Left ventricle myocardium superior (tissue), 1 donor: ENCODE data around the gene FLNA. TPM values are rescaled to one million over a fixed set of nuclear protein-coding genes. Genes with fewer than 3 reads are reported as not detected.
"Not testable (repeated sequence)": the region's sequence is repeated elsewhere in the genome, so short reads cannot be mapped to it uniquely, and the experiment has no call there.

Source experiments
- ATAC-seq: fragments of 200-7000 bp; cut with Tn5 transposase; one replicate; pipeline ENCODE4 v1.9.1; 2020; ENCODE audit warnings: mild to moderate bottlenecking, moderate library complexity
- DNase-seq: peaks from one replicate; pipeline ENCODE4 v3.0.0-alpha.2; 2020
- intact Hi-C: fragments of 100-400 bp; cut with micrococcal nuclease; formaldehyde crosslinking; loops from one replicate; pipeline ENCODE4 v1.11.0; 2022
- total RNA-seq: library from RNA; stranded (reverse); fragmentation: NEBNext Ultra II Directional; extraction: Animal tissue kit (Norgen Biotek cat#: 25700); gene quantifications from one replicate; pipeline ENCODE4 v1.2.1, GENCODE V29; 2021
- donor health status: DM: no; HTN: yes; CAD: no; lungs with severe emphysema.

FLNA gene
- total RNA-seq, 1 donor from 2014 or later: 228 TPM

DNA sequence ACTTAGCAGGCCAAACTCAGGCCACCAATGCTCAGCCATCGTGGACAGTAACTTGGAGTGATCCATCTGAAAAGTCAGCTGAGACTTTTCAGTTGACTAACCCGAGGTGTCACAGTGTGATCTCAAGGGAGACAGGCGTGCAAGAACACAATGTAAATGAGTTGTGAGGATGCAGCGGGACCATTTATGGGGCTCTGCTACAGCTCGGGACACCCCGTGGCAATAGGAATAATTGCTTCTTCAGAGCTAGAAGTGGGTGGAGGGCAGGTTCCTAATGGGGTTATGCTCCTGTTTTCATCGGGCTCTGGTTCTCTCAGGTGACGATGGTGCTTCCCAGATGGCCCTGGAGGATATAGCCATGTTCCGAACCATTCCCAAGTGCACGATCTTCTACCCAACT, 51.5 kb downstream of the FLNA start:
- no peak for DNase-seq
- intact Hi-C loops: no loop called here
- ATAC-seq: no peak

- peak; percentile 46 for DNase-seq
- intact Hi-C loops: no loop called here
- ATAC-seq: peak; percentile 79
These were observed 52.8 kb downstream of the FLNA start for GRCh38 chrX:154321594-154321993.

DNA sequence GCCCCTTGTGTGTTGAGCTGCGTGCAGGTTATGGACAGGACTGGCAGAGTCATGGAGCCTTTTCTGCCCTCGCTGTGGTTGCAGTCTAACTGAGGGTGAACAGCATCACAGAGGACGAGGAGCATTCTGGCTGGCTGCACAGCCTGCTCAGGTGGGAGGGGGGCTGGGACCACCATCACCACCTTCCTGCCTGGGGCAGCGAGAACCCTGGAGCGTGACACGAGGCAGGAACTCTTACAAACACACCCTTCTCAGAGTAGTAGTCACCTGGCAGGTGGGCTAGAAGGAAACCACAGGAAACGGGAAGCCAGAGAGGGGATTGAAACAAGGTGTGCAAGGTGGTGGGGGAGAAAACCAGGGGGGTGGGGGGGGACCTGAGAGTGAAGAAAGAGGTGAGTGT, 53.3 kb downstream of the FLNA start:
- DNase-seq (no peak), ATAC-seq (no peak)
- intact Hi-C loops: no loop called here

- intact Hi-C loops: no loop called here
- DNase-seq (no peak), ATAC-seq (no peak)
These were observed 54.0 kb downstream of the FLNA start for GRCh38 chrX:154320406-154320805.

DNA sequence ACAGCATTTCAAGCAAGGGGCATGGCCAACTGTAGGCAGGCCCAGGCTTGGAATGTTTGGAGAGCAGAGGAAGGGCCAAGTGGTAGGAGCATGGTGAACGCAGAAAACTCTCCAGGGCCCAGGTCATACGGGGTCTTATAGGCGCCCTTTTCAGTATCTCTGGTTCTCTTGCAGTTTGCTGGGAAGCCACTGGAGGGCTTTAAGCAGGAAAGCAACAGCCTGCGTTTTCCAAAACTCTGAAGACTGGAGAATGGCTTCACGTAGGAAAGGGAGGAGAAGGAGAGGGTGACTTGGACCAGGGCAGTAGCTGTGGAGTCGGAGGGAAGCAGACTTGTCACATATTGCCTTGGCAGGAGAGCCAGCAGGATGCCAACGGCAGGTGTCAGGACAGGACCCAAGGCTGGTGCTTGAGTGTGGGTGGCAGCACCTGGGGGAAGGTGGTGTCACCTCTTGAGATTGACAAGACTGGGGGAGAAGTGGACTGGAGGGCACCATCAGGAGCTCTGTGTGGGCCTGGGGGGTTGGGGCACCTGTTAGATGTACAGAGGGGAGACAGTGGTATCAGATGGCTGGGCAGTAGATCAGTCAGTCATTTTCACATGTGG, 56.9 kb downstream of the FLNA start:
- DNase-seq (no peak), ATAC-seq (peak; percentile 62)
- intact Hi-C loops: no loop called here

- intact Hi-C loops: no loop called here
- no peak for DNase-seq
- ATAC-seq: no peak
These were observed 59.0 kb downstream of the FLNA start for GRCh38 chrX:154315416-154315815.

- no peak for ATAC-seq
- DNase-seq: no peak
- intact Hi-C loops: no loop called here
These were observed 61.3 kb downstream of the FLNA start for GRCh38 chrX:154313147-154313546.

GRCh38 chrX:154312116-154312515, 62.3 kb downstream of the FLNA start:
- intact Hi-C loops: no loop called here
- no peak for DNase-seq
- ATAC-seq: no peak

- DNase-seq: no peak
- intact Hi-C loops: no loop called here
These were observed 63.6 kb downstream of the FLNA start for GRCh38 chrX:154310616-154311536.

DNA sequence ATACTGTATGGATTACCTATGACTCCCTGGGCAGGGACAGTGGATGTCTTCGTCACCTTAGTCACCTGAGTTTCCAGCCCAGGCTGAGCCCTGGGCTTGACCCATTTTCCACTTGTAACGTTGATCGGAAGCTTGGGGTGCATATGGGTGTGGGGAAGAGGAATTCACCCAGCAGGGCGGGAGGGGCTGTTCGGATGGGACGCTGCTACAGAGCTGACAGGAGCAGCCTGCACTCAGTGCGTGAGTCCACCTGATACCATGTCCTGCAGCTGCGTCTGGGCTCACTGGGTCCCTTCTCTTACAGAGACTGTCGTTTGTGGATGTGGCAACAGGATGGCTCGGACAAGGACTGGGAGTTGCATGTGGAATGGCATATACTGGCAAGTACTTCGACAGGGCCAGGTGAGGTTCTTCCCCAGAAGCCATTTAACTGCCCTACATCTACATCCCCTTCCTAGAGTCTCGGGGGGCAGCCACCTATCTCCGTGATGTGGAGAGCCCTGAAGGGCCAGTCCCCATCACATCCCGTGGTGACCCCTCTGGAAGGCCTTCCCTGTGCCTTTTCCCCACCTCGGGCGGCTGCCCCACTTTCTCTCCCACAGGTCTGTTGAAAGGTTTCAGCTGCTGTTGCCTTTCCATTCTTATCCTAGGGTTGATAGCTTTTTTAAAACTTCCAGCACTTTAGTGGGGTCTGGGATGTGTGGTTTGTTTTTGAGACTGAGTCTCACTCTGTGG, 65.2 kb downstream of the FLNA start:
- DNase-seq (no peak), ATAC-seq (no peak)
- intact Hi-C loops: no loop called here

More at GRCh38 chrX:154310616-154311536, 63.6 kb downstream of the FLNA start:
- no peak for ATAC-seq

- intact Hi-C loops: no loop called here
- ATAC-seq: peak; percentile 69
- DNase-seq: peak; percentile 48
These were observed 66.1 kb downstream of the FLNA start for GRCh38 chrX:154308108-154308946.

DNA sequence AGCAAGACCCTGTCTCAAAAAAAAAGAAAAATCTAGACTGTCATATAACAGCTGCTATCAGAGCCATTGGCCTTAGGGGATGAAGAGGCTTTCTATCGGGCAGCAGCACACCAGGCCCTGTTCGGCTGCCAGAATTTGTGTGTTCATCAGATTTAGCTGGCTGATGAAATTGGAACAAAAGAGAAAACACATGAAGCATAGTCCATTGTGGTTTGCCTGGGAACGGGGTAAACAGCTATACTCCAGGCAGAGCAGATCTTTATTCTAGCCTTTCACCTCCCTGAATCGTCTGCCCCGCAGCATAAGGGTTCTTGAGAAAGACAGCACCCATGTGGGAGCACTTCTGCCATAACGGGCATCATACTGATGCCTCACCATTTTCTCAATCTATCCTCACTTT, 67.2 kb downstream of the FLNA start:
- DNase-seq (no peak), ATAC-seq (no peak)

GRCh38 chrX:154305541-154306205, 68.8 kb downstream of the FLNA start:
- intact Hi-C loops: no loop called here
- ATAC-seq (peak; percentile 61), DNase-seq (no peak)

More for the DNA sequence above, 67.2 kb downstream of the FLNA start:
- intact Hi-C loops: no loop called here

DNA sequence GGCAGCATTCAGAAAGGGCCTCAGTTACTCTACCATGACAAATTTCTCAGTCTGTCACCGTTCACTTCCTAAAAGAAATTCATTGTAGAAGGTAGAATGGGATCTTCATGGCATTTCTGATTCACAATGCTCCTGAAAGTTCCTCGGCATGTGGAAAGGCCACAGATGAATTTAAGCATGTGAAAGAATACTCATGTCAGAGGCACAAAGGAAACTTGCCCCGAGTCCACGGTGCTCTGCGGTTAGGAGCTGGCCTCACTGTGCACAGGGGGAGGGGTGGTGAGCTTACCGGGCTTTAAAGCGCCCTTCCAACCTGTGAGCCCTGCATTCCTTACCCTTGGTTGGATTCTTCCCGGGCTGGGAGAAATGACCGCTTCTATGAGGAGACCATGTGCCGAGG, 69.6 kb downstream of the FLNA start:
- intact Hi-C loops: no loop called here
- no peak for DNase-seq
- no peak for ATAC-seq

DNA sequence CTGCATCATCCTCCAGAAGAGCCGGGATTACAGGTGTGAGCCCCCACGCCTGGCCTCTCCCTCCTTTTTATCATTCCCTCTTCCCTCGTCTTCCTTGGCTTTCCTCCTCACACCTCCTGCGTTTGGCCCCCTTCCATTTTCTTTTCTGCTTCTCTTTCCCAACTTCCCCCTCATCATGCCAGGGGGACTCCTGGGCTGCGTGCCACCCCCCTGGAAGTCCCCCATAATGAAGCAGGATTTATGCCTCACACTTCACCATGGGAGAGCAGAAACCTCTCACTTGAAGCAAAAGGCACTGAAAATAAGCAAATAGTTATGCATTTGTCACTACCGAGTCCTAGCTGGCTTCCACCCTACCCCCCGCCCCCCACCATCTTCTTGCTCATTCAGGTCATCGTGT, 71.0 kb downstream of the FLNA start:
- no peak for DNase-seq
- intact Hi-C loops: no loop called here
- no peak for ATAC-seq

DNA sequence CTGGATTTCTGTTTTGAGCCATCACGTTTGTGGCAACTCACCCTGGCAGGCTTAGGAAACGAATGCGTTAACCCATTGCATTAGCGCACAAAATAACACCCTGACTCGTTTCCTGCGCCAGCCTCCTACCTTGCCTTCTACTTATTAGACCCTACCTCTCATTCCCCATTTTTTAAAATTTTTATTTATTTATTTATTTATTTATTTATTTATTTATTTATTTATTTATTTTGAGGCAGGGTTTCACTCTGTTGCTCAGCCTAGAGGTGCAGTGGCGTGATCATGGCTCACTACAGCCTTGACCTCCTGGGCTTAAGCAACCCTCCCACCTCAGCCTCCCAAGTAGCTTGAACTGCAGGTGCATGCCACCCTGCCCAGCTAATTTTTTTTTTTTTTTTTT, 71.4 kb downstream of the FLNA start:
- DNase-seq, ATAC-seq, intact Hi-C loops: not testable (repeated sequence)

DNA sequence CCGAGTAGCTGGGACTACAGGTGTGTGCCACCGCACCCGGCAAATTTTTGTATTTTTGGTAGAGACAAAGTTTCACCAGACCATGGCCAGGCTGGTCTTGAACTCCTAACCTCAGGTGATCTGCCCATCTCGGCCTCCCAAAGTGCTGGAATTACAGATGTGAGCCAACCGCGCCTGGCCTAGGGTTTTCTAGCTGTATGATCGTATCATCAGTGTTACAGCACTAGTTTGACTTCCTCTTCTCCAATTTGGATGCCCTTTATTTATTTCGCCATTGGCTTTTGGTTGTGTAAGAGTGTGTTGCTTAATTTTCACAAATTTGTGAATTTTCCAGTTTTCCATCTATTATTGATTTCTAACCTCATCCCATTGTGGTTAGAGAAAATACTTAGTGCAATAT, 73.6 kb downstream of the FLNA start:
- ATAC-seq: no peak
- no peak for DNase-seq
- intact Hi-C loops: no loop called here
